ENCODE measurements around the gene EEFSEC. TPM values are rescaled to one million over a fixed set of nuclear protein-coding genes. Genes with fewer than 3 reads are reported as not detected.

The EEFSEC gene
- total RNA-seq, 2 donors from 2014 or later: 10.5 to 12.8 TPM

GRCh38 chr3:128364808-128365360 is 211.6 kb downstream of the EEFSEC start:
- peaks cover 4% of the 10 kb centered on the region for H3K4me1 Mint-ChIP-seq
- no peak overlapping the region for H3K4me3 Mint-ChIP-seq
- H3K9me3 Mint-ChIP-seq: no peaks in the 10 kb centered on the region

DNA sequence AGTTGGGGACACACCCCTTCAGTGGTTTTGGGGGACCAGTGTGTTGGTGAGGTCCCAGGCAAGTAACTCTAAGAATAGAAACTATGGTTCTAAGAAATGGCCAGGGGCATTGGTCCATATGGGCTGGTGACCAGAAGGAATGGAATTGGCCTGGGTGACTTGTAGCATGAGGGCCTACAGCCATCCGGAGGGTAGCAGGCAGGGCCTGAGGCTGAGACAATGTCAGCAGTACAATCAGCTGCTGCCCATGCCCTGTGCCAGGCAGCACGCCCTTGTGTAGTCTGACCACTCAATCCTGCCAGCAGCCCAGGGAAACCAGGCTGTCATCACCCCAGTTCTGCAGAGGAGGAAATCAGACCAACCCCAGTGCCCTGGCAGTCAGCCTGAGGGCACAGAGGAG is 212.9 kb downstream of the EEFSEC start:
- Mint-ChIP-seq H3K4me1 (peaks cover 5% of the 10 kb centered on the region), H3K27ac (peak overlapping the region; percentile 69), H3K9me3 (no peaks in the 10 kb centered on the region), H3K36me3 (ENCODE audit: low read depth) (no peaks in the 10 kb centered on the region), H3K4me3 (no peak overlapping the region), H3K27me3 (no peaks in the 10 kb centered on the region)
- ATAC-seq (replicated peaks): no peak

More at GRCh38 chr3:128364808-128365360, 211.6 kb downstream of the EEFSEC start:
- Mint-ChIP-seq H3K36me3 (ENCODE audit: low read depth) (no peaks in the 10 kb centered on the region), H3K27ac (no peak overlapping the region), H3K27me3 (no peaks in the 10 kb centered on the region)
- no peak for ATAC-seq (replicated peaks)

GRCh38 chr3:128366652-128367051 is 213.4 kb downstream of the EEFSEC start:
- H3K27me3 Mint-ChIP-seq: no peaks in the 10 kb centered on the region
- no peak overlapping the region for H3K4me3 Mint-ChIP-seq
- peaks cover 5% of the 10 kb centered on the region for H3K4me1 Mint-ChIP-seq
- H3K27ac Mint-ChIP-seq: no peak overlapping the region
- no peaks in the 10 kb centered on the region for H3K36me3 Mint-ChIP-seq (ENCODE audit: low read depth)
- no peaks in the 10 kb centered on the region for H3K9me3 Mint-ChIP-seq
- peak; percentile 39 for ATAC-seq (replicated peaks)

- H3K27me3 Mint-ChIP-seq: no peaks in the 10 kb centered on the region
- no peak overlapping the region for H3K4me3 Mint-ChIP-seq
- no peaks in the 10 kb centered on the region for H3K36me3 Mint-ChIP-seq (ENCODE audit: low read depth)
- H3K4me1 Mint-ChIP-seq: peaks cover 5% of the 10 kb centered on the region
- no peak overlapping the region for H3K27ac Mint-ChIP-seq
- no peaks in the 10 kb centered on the region for H3K9me3 Mint-ChIP-seq
- no peak for ATAC-seq (replicated peaks)
Measured at GRCh38 chr3:128367221-128367620, 213.9 kb downstream of the EEFSEC start.

- H3K36me3 Mint-ChIP-seq (ENCODE audit: low read depth): peaks cover 3% of the 10 kb centered on the region
- no peaks in the 10 kb centered on the region for H3K27me3 Mint-ChIP-seq
- H3K27ac Mint-ChIP-seq: no peak overlapping the region
- no peak for ATAC-seq (replicated peaks)
- no peak overlapping the region for H3K4me3 Mint-ChIP-seq
- H3K4me1 Mint-ChIP-seq: peaks cover 9% of the 10 kb centered on the region
- H3K9me3 Mint-ChIP-seq: no peaks in the 10 kb centered on the region
Measured at GRCh38 chr3:128367761-128368160, 214.5 kb downstream of the EEFSEC start.

- ATAC-seq (replicated peaks): no peak
- no peak overlapping the region for H3K27ac Mint-ChIP-seq
- H3K4me3 Mint-ChIP-seq: no peak overlapping the region
- peaks cover 11% of the 10 kb centered on the region for H3K4me1 Mint-ChIP-seq
- H3K27me3 Mint-ChIP-seq: no peaks in the 10 kb centered on the region
- peaks cover 6% of the 10 kb centered on the region for H3K36me3 Mint-ChIP-seq (ENCODE audit: low read depth)
- no peaks in the 10 kb centered on the region for H3K9me3 Mint-ChIP-seq
Measured at GRCh38 chr3:128368626-128369025, 215.3 kb downstream of the EEFSEC start.

DNA sequence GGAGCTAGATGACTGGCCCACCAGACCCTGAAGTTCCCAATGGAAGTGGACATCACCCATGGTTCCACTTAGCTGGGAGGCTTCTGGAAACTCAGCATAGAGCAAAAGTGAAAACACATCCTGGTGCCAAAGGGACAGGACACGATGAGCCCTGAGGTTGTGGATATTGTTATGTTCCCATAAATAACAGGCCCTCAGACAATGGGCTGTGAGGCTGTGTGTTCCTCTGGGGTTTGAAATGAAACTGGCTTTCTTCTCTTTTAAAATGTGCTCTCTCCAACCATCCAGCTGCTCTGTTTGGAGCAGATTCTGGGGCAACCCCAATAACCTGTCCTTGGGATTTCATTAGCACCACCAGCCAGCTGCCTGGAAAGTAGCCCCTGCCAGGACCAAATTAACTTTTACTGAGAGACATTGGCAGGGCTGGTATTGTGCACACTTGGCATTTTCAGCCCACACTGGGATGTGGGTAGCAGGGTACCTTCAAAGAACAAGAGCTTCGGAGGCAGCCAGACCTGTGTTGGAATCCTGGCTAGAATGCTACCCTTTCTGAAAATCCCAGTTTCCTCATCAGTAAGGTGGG is 215.9 kb downstream of the EEFSEC start:
- H3K4me1 Mint-ChIP-seq: peaks cover 11% of the 10 kb centered on the region
- no peak for ATAC-seq (replicated peaks)
- H3K9me3 Mint-ChIP-seq: no peaks in the 10 kb centered on the region
- H3K27ac Mint-ChIP-seq: no peak overlapping the region
- no peak overlapping the region for H3K4me3 Mint-ChIP-seq
- no peaks in the 10 kb centered on the region for H3K27me3 Mint-ChIP-seq
- peaks cover 6% of the 10 kb centered on the region for H3K36me3 Mint-ChIP-seq (ENCODE audit: low read depth)

GRCh38 chr3:128369881-128370642 is 216.8 kb downstream of the EEFSEC start:
- no peak overlapping the region for H3K4me3 Mint-ChIP-seq
- H3K27me3 Mint-ChIP-seq: no peaks in the 10 kb centered on the region
- H3K4me1 Mint-ChIP-seq: peaks cover 11% of the 10 kb centered on the region
- H3K27ac Mint-ChIP-seq: peak overlapping the region; percentile 51
- no peaks in the 10 kb centered on the region for H3K9me3 Mint-ChIP-seq
- H3K36me3 Mint-ChIP-seq (ENCODE audit: low read depth): peaks cover 6% of the 10 kb centered on the region
- no peak for ATAC-seq (replicated peaks)

GRCh38 chr3:128372281-128372680 is 219.0 kb downstream of the EEFSEC start:
- H3K9me3 Mint-ChIP-seq: no peaks in the 10 kb centered on the region
- peak; percentile 75 for ATAC-seq (replicated peaks)
- peak overlapping the region; percentile 78 for H3K27ac Mint-ChIP-seq

DNA sequence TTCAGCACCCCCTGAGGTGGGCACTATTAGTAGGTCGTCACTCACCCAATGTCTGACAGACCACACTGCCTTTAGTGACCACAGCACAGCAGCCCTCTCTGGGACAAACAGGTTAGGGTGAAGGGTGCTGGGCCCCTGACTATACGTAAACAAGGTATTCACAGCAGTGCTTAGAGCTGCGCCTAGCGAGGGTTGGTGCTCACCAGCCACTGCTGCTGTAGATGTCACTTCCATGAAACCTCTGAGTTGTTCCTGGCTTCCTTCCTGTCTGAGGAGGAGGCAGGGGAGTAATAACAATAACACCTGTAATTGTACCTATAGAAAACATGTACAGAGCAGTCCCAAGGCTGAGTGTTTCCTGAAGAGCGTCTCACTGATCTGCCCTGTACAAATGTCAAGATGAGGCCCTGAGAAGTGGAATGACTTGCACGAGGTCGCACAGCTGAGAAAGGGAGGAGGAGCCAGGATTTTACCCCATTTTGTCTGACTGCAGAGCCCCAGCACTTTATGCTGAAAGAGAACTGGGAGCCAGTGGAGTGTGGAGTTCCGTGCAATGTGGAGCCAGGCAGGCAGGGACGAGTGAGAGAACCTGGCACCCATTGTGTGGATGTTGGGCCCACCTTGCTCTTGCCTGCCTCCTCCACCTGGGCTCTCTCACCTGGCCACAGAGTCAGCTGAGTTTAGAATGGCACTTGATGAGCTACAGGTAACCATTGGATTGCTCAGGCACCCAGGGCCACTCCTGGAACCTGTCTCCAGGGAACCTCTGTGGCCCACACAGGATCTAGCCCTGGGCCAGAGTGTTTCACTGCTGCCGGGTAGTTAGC is 219.6 kb downstream of the EEFSEC start:
- Mint-ChIP-seq H3K9me3 (no peaks in the 10 kb centered on the region), H3K36me3 (ENCODE audit: low read depth) (peaks cover 6% of the 10 kb centered on the region), H3K4me1 (peaks cover 11% of the 10 kb centered on the region), H3K27me3 (no peaks in the 10 kb centered on the region), H3K27ac (peak overlapping the region; percentile 78), H3K4me3 (no peak overlapping the region)
- ATAC-seq (replicated peaks): peak; percentile 57

More at GRCh38 chr3:128372281-128372680, 219.0 kb downstream of the EEFSEC start:
- peaks cover 11% of the 10 kb centered on the region for H3K4me1 Mint-ChIP-seq
- no peak overlapping the region for H3K4me3 Mint-ChIP-seq
- no peaks in the 10 kb centered on the region for H3K27me3 Mint-ChIP-seq
- peaks cover 6% of the 10 kb centered on the region for H3K36me3 Mint-ChIP-seq (ENCODE audit: low read depth)

- Mint-ChIP-seq H3K9me3 (no peaks in the 10 kb centered on the region), H3K4me1 (peaks cover 7% of the 10 kb centered on the region), H3K4me3 (no peak overlapping the region), H3K36me3 (ENCODE audit: low read depth) (peaks cover 6% of the 10 kb centered on the region), H3K27ac (peak overlapping the region; percentile 23), H3K27me3 (no peaks in the 10 kb centered on the region)
- ATAC-seq (replicated peaks): no peak
Measured at GRCh38 chr3:128374746-128375445, 221.6 kb downstream of the EEFSEC start.

DNA sequence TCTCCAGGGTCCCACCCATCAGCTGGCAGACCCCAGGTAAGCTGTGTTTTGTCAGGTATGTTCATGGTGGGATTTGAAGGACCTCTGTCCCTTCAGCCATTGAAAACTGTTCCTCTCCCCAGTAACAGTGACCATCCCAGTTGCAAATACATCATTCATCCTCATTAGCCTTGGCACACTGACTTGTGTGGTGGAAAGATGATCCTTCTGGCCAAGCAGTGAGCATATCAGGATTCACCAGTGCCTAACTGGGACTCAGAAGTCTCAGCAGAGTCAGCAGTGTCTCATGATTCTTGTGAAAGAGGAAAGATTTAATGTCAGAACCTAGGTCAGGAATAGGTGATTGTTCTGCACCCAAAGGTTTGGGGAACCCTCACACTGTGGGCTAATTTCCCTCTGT is 223.2 kb downstream of the EEFSEC start:
- Mint-ChIP-seq H3K27ac (no peak overlapping the region), H3K4me3 (no peak overlapping the region), H3K4me1 (peaks cover 6% of the 10 kb centered on the region), H3K27me3 (no peaks in the 10 kb centered on the region), H3K9me3 (no peaks in the 10 kb centered on the region), H3K36me3 (ENCODE audit: low read depth) (peaks cover 6% of the 10 kb centered on the region)
- ATAC-seq (replicated peaks): no peak

DNA sequence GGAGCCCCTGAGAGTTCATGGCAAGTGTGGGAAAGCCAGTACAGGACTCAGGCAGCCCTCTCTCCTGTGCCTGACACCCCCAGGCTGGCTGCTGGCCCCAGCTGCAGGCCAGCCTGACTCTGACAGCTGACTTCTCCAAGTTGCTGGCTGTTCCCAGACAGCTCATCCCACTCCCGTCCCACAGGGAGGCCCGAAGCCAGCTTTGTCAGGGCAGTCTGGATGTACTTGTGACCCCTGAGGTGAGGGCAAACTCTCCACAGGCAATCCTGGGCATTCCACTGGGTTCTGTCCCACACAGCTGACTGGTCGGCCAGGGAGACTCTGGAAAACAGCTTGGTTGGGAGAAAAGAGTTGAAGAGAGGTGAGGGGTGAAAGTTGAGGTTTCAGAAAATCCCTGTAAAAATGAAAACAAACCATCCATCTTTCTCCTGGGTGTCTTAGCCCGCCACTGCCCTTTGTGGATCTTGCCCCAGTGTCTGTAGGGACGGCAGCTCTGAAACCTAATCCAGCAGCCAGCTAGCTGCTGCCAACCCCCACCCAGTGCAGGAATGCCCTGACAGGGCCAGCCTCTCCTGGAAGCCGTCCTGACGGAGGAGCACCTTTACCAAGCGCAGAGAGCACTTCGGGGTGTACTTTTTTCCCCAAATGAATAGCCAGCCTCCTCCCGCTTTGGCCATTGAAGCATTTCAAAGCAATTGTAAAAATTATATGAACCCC is 225.5 kb downstream of the EEFSEC start:
- H3K36me3 Mint-ChIP-seq (ENCODE audit: low read depth): no peaks in the 10 kb centered on the region

More for the DNA sequence above, 225.5 kb downstream of the EEFSEC start:
- peak overlapping the region; percentile 16 for H3K27ac Mint-ChIP-seq
- no peaks in the 10 kb centered on the region for H3K27me3 Mint-ChIP-seq
- ATAC-seq (replicated peaks): no peak
- H3K4me1 Mint-ChIP-seq: no peaks in the 10 kb centered on the region
- no peak overlapping the region for H3K4me3 Mint-ChIP-seq
- H3K9me3 Mint-ChIP-seq: no peaks in the 10 kb centered on the region

Data from activated T-helper 17 cell treated with anti-CD3 and anti-CD28 coated beads, Interleukin-2, amount 50 U/mL, for 72 hours (primary cell).